Activated CD8-positive, alpha-beta memory T cell treated with anti-CD3 and anti-CD28 coated beads, Interleukin-2, amount 50 U/mL, for 4 hours (primary cell): Measurements from ENCODE around the gene FADS2.

Experiments
- DNase-seq: peaks from one replicate; pipeline ENCODE4 v3.0.0-alpha.2; 2020

The FADS2 gene

DNA sequence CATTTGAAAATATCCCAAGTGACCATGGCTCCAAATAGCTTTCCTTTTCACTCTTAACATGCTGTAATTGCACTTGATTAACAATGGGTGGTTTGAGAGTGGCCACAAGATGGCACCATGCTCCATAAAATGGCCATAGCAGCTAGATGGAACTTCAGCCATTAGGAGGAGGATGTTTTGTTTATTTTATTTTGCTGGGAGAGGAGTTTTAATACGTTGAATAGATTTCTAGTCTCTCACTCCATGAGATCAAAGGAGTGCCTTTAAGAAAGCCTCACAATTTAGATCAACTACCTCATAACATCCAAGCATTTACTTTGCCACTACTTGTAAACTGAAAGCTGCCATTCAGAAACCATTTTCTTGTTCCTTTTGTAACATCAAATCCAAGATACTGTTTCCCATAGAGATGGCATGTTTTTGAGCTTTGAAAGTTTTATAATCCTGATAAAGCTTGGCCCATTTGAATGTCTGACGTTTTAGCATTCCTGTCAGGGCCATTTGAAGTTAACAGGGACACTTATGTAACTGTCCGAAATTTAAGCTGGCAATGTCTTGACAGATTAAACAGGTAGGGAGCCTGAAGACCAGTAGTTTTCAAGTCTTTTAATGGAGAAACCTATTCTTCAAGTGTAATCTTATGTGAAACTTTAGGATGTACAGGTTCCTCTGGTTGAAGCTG, 30.7 kb upstream of the FADS2 start:
- DNase-seq: peak; percentile 72

- no peak for DNase-seq
These were observed 28.3 kb upstream of the FADS2 start for GRCh38 chr11:61799665-61800284.

DNA sequence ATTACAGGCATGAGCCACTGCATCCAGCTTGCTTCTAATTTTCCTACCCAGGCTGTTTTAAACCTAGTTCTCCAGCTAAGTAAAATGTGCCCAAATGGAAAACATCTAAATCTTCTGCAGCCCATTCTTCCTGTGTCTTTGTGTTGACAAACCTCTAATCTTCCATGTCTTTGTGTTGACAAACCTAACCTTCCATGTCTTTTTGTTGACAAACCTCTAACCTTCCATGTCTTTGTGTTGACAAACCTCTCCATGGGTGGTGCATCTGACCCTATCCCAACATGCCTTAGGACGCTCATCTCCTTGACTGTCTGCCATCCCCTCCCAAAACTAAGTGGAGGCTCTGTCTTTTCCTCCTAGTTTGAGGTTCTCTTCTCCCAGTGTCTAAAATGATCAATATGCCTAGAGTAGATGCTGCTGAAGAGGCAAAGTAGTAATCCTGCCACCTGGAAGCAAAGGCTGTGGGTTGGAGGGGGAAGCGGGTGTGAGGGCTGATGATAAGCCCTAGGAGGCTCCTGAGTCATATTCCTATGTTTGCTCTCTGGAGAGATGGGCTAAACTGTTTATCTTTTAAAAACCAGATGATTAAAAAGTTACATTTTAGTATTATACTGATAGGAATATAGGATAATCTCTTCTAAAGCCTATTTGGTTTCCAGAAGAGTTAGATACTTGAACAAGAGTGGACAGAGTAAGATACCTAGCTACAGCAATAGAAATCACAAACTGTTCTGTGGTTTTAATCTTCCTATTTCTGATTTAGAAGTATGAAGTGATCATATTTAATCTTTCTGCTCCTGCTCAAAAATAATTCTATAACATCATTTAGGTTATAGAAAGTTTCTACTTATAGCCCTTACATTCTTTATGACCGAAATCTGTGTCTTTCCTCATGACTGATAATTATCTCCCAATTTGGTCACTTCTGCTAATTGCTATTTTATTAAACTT, 27.5 kb upstream of the FADS2 start:
- no peak for DNase-seq

DNA sequence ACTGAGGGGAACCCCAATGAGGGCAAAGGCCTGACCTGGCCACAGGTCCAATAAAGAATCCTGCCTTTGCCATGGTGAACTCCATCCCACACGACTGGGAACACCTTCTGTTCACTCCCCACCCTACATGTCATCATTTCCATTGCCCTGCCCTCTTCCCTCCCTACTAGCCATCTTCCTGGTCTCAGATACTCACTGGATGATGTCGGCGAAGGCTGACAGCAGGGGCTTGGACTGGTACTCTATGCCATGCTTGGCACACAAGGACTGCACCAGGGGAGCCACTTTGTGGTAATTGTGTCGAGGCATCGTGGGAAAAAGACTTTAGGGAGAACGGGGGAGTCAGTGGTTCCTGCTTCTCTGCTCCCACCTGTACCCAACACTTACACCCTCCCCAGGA, 25.5 kb upstream of the FADS2 start:
- DNase-seq: no peak

- no peak for DNase-seq
These were observed 24.0 kb upstream of the FADS2 start for GRCh38 chr11:61803889-61804647.

DNA sequence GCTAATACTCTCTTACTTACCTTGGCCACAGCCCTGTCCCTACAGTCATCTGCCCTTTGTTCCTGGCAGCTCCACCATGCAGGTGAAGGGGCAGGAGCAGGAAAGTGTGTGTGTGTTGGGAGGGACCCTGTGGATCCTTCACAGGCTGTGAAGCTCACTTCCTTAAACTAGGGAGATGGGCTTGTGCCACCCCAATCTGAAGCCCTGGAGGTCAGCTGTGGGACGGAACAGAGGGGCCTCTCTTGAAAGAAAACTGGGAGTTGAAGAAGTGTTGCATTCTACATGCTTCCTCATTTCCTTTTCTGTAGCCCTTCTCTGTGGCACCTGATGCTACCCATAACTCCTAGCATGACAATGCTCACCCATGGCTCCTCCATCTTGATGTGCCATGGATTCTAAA, 23.0 kb upstream of the FADS2 start:
- no peak for DNase-seq

GRCh38 chr11:61806785-61807184, 21.3 kb upstream of the FADS2 start:
- no peak for DNase-seq

- no peak for DNase-seq
These were observed 17.4 kb upstream of the FADS2 start for GRCh38 chr11:61810671-61811175.

- DNase-seq: no peak
These were observed 16.3 kb upstream of the FADS2 start for GRCh38 chr11:61811831-61812230.

GRCh38 chr11:61812736-61813411, 15.2 kb upstream of the FADS2 start:
- no peak for DNase-seq

- no peak for DNase-seq
These were observed 13.7 kb upstream of the FADS2 start for GRCh38 chr11:61814247-61814957.

GRCh38 chr11:61814958-61815789, 12.9 kb upstream of the FADS2 start:
- peak; percentile 34 for DNase-seq

DNA sequence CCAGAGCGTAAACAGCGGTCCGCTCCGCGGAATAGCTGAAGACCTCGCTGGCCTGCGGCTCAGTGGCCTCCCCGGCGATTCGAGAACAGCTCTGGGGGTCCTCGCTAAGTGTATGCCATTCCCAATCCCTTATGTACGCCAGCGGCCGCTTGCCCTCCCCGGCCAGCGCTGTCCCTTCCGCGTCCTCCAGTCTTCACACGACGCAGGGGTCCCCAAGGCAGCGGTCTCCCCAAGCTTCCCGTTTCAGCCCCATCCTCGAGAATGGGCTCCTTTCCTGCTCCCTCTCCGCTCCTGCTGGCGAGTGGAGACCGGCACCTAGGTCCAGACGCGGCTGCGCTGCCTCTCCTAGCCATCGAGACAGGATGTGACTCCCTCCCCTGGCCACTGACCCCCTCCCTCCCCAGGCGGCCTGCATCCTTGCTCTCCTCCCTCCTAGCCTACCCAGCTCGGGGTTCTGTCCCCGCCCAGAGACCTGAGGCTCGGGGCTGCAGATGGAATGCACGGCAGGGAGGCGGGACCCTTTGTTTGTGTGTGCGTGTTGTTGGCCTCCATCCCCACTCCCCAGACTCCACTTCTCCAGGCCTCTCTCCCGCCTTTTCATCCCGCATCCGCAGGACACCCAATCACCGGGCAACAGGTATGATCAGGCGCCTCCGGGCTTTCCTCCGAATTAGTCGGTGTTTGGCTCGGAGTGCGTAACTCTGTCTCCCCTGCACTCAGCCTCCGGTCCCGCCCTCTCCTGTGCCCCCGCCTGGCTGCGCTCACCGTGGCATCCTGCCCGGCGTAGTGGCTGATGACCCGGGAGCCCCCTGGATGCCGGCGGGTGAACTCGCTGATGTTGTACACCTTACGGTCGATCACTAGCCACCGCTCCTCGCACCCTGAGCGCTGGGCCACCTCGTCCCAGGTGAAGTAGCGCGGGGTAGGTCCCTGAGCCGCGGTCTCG, 12.0 kb upstream of the FADS2 start:
- DNase-seq: peak; percentile 64

DNA sequence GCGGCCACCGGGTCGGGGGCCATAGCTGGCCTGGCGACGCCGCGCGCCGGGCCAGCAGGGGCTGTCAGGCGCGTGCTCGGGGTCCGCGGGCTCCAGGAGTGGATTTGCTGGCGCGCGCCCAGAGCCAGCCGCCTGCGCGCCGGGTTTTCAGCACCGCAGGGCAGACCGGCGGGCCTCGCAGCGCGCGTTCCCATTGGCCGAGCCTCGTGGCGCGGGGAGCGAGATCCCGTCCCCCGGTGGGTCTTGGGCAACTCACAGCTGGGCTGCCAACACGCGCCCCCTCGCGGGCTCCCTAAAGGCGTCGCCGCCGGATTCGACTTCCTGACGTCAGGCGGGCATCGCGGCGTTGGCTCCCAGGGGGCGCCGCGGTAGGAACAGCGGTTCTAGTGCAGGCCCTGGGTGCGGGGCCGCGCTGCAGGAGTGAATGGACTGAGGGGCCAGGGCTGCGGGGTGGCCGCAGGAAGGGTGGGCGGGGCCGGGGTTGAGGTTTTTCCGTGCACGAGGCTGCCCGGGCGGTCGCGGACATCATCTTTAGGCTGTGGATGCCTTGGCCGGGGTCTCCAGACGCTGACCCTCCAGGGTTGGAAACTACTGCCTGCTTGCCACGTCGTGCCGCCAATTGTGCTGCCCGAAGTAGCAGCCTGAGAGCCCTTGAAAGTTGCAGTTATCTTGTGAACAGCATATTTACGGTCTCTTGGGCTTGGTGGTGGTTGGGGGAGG, 11.2 kb upstream of the FADS2 start, which contains the start of gene FADS1:
FADS1 (minus strand) TSS at position 268 of the 720 bp plus-strand sequence; CDS start at position 194, 74 bp downstream.
- peak; percentile 74 for DNase-seq

DNA sequence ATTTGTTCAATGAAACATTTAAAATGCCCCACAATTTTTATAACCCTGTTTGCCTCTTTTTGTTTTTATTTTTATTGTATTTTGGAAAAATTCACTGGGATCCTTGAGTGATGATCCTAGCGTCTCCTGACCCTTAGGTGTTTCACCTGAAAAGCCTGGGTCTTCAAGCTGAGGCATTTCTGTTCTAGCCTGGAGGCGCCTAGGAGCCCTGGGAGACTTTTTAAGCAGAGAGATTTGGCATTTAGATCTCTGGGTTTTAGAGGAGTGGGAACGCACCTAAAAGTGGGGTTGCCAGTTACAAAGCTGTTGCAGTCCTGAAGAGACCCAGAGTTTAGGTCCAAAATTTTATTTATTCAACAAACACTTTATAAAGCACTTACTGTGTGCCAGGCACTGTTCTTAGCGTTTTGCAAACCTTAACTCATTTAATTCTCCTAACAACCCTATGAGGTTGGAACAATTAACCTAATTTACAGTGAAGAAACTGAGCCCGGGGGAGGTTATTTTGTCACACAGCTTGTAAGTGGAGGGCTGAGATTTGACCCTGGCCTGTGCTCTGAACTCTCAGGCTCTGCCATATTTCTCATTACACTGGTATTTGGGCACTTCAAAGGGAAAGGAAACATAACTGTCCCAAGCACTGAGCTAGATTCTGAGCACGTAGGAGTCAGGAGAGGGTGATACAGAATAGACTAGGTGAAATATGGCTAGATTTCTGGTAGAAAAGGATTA, 10.5 kb upstream of the FADS2 start:
- DNase-seq: no peak

- no peak for DNase-seq
These were observed 7.9 kb upstream of the FADS2 start for GRCh38 chr11:61820174-61820573.

DNA sequence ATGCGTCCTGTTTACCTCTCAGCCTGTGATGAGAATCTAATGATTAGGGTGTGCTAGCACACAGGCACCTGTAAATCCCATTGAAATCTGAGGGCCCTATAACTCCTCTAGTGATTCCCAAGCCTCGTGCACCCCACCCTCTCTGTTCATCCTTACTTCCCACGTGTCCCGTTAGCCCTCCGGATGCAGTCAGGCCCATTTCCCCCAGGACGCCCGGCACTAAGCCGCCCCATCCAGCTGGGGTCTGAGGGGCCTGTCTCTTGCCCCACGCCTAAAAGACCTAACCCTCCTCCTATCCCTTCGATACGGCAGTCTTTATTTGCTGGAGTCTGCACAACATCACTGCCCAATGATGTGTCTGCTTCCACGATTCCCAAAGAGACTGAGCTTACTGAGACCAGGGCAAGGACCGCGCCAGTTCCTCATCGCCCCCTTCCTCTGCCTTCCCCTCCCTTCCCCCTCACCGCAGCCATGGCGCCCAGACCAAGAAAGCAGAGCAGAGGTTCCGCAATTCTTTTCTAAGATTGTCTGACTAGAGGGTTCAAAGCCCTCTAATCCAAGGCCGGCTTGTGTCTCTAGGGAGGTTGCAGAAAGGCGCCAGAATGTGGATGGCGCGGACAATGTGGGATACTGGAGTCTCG, 1.1 kb upstream of the FADS2 start:
- DNase-seq: no peak

GRCh38 chr11:61828379-61828628, 204 bp downstream of the FADS2 start:
- DNase-seq: no peak
